MCF 10A (cell line): Measurements from ENCODE around the gene PDE4D. TPM values are rescaled to one million over a fixed set of nuclear protein-coding genes. Genes with fewer than 3 reads are reported as not detected.
A peak's percentile ranks its signal among the peaks of the same experiment; 100 is the strongest.

Experiments
- BruUV-seq: library from RNA; stranded (reverse); fragments of 400-500 nt; replicated peaks from 2 replicates; lab custom pipeline; 2021; lab: Mats Ljungman, UMichigan
- CTCF ChIA-PET: fragments of 300-600 bp; sonication (Branson Sonifier 250); formaldehyde crosslinking; extraction: SDS; loops from one replicate; lab custom pipeline; 2021; ENCODE audit warnings: antibody characterized with exemption, inconsistent platforms; lab: Yijun Ruan, JAX
- POLR2A ChIA-PET: fragments of 300-600, 350-650 bp; sonication (Branson Sonifier 250); formaldehyde crosslinking; extraction: SDS; loops from one replicate; lab custom pipeline; 2020; ENCODE audit warnings: antibody characterized with exemption, inconsistent platforms; lab: Yijun Ruan, JAX
- DNase-seq: peaks from one replicate; pipeline ENCODE4 v3.0.0-alpha.2; 2018; ENCODE audit not compliant: unreplicated experiment
- H3K27ac Mint-ChIP-seq: one replicate; pipeline ENCODE4 v1.8.0; 2022; ENCODE audit warnings: mild to moderate bottlenecking, low read depth, mixed read lengths; ENCODE audit not compliant: unreplicated experiment
- H3K27me3 Mint-ChIP-seq: one replicate; pipeline ENCODE4 v1.8.0; 2022; ENCODE audit warnings: mixed read lengths; ENCODE audit not compliant: insufficient read depth, unreplicated experiment
- H3K36me3 Mint-ChIP-seq: one replicate; pipeline ENCODE4 v1.8.0; 2022; ENCODE audit warnings: mild to moderate bottlenecking, moderate library complexity, mixed read lengths; ENCODE audit not compliant: insufficient read depth, unreplicated experiment
- H3K4me1 Mint-ChIP-seq: one replicate; pipeline ENCODE4 v1.8.0; 2022; ENCODE audit warnings: mixed read lengths; ENCODE audit not compliant: insufficient read depth, unreplicated experiment
- H3K4me3 Mint-ChIP-seq: one replicate; pipeline ENCODE4 v1.8.0; 2022; ENCODE audit warnings: mild to moderate bottlenecking, moderate library complexity, mixed read lengths; ENCODE audit not compliant: unreplicated experiment
- H3K9me3 Mint-ChIP-seq: one replicate; pipeline ENCODE4 v1.8.0; 2022; ENCODE audit warnings: mixed read lengths; ENCODE audit not compliant: unreplicated experiment
- intact Hi-C: fragments of 100-400 bp; cut with micrococcal nuclease; formaldehyde crosslinking; loops from 2 replicates; pipeline ENCODE4 v1.14.1; 2022
- total RNA-seq: library from RNA; stranded (reverse); gene quantifications from 2 replicates; pipeline ENCODE4 v1.2.3, GENCODE V29; 2022
- TF ChIP-seq, protein P1 (sequence below): fragments of 200-600 bp; IDR thresholded peaks from one replicate; pipeline ENCODE4 v1.8.0; 2022; ENCODE audit warnings: antibody characterized with exemption, mild to moderate bottlenecking; ENCODE audit not compliant: unreplicated experiment

Gene PDE4D
- total RNA-seq, 1 experiment from 2014 or later, result 85.0 TPM

DNA sequence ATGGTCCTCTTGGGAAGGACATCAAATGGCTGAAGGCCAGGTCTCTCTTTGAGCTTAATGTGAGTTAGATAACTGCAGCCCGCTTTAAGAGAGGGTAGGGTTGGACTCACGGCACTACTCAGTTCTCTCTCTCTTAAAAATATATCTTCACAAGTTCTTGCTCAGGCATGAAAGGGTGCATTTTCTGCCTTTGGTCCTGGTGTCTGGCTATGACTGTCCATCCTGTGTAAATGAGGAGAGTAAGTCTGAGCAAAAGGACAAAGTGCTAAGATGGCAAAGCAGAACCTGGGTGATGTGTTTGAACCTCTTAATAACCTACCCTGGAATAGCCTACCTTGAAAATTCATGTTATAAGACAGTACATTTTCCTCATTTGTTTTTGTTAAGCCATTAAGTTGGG lies 293.4 kb downstream of the PDE4D start:
- peaks cover 29% of the 10 kb centered on the region for H3K4me1 Mint-ChIP-seq
- BruUV-seq, result no TSS peak
- no peak for DNase-seq
- intact Hi-C loops, result no loop called here
- peaks cover 8% of the 10 kb centered on the region for H3K36me3 Mint-ChIP-seq
- H3K9me3 Mint-ChIP-seq, result no peaks in the 10 kb centered on the region
- H3K27me3 Mint-ChIP-seq, result no peaks in the 10 kb centered on the region
- H3K27ac Mint-ChIP-seq, result no peak overlapping the region
- TF ChIP-seq, protein P1, sequence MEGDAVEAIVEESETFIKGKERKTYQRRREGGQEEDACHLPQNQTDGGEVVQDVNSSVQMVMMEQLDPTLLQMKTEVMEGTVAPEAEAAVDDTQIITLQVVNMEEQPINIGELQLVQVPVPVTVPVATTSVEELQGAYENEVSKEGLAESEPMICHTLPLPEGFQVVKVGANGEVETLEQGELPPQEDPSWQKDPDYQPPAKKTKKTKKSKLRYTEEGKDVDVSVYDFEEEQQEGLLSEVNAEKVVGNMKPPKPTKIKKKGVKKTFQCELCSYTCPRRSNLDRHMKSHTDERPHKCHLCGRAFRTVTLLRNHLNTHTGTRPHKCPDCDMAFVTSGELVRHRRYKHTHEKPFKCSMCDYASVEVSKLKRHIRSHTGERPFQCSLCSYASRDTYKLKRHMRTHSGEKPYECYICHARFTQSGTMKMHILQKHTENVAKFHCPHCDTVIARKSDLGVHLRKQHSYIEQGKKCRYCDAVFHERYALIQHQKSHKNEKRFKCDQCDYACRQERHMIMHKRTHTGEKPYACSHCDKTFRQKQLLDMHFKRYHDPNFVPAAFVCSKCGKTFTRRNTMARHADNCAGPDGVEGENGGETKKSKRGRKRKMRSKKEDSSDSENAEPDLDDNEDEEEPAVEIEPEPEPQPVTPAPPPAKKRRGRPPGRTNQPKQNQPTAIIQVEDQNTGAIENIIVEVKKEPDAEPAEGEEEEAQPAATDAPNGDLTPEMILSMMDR, result no peak
- ChIA-PET POLR2A (interaction anchor here (0.6 to 0.9 kb wide), 2 partner anchors 13 to 165 kb away, joined by 3 to 4 read pairs; no protein-coding TSS in a partner anchor), CTCF (interaction anchor here (0.7 to 1.6 kb wide), 3 partner anchors 10 to 1473 kb away, joined by 3 to 5 read pairs (median 3); no protein-coding TSS in a partner anchor)
- H3K4me3 Mint-ChIP-seq, result no peak overlapping the region

DNA sequence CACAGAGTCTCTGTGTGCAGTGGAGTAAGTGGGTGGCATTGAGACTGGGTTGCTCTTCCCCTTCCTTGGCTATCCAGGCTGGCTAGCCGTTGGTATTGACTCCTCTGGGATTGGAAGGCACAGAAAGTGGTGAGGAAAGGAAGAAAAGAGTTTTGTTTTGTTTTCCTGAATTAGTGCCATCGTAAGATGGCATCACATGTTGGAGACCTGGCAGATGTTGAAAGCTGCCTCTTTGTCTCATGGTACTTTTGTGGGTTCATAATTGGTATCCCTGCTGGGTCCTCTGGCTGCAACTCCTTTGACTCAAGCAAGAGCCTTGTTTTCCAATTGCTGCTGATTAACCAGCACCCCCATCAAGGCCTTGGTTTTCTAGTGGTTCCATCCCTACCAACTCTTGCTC lies 293.8 kb downstream of the PDE4D start:
- TF ChIP-seq, protein P1, result no peak
- POLR2A ChIA-PET, result interaction anchor here (0.5 to 1.0 kb wide), 3 partner anchors 10 to 110 kb away, joined by 3 read pairs; no protein-coding TSS in a partner anchor
- Mint-ChIP-seq H3K9me3 (no peaks in the 10 kb centered on the region), H3K4me1 (peaks cover 29% of the 10 kb centered on the region), H3K4me3 (no peak overlapping the region), H3K36me3 (peaks cover 8% of the 10 kb centered on the region), H3K27ac (no peak overlapping the region), H3K27me3 (no peaks in the 10 kb centered on the region)
- DNase-seq, result no peak
- BruUV-seq, result no TSS peak
- intact Hi-C loops, result no loop called here
- CTCF ChIA-PET, result no interaction called here

DNA sequence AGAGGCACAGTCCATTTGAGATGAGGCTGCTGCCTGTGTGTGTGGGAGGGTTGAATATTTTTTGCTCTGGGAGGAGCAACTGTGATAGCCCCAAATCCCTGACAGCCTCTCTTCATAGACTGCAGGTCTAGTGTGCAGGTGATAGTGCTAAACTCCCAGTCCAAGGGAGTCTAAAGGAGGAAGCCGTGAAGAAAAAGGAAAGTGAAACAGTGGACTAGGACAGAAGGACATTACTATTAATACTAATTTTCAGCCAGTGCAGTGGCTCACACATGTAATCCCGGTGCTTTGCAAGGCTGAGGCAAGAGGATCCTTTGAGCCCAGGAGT lies 295.0 kb downstream of the PDE4D start:
- H3K27ac Mint-ChIP-seq, result peak overlapping the region; percentile 68
- DNase-seq, result peak; percentile 16

GRCh38 chr5:59597690-59598546 lies 295.6 kb downstream of the PDE4D start:
- H3K9me3 Mint-ChIP-seq, result no peaks in the 10 kb centered on the region
- peaks cover 29% of the 10 kb centered on the region for H3K4me1 Mint-ChIP-seq
- ChIA-PET POLR2A (interaction anchor here (0.6 to 1.4 kb wide), 11 partner anchors 12 to 1346 kb away, joined by 3 to 6 read pairs (median 3); no protein-coding TSS in a partner anchor), CTCF (interaction anchor here (0.7 to 1.2 kb wide), 3 partner anchors 33 to 80 kb away, joined by 3 to 4 read pairs (median 3); no protein-coding TSS in a partner anchor)
- no peak overlapping the region for H3K4me3 Mint-ChIP-seq
- BruUV-seq, result no TSS peak
- DNase-seq, result no peak
- no peaks in the 10 kb centered on the region for H3K27me3 Mint-ChIP-seq
- intact Hi-C loops, result no loop called here
- TF ChIP-seq, protein P1, result no peak
- H3K36me3 Mint-ChIP-seq, result peaks cover 14% of the 10 kb centered on the region
- peak overlapping the region; percentile 68 for H3K27ac Mint-ChIP-seq

More for the DNA sequence above, 295.0 kb downstream of the PDE4D start:
- Mint-ChIP-seq H3K27me3 (no peaks in the 10 kb centered on the region), H3K36me3 (peaks cover 9% of the 10 kb centered on the region), H3K9me3 (no peaks in the 10 kb centered on the region), H3K4me3 (no peak overlapping the region), H3K4me1 (peaks cover 29% of the 10 kb centered on the region)
- intact Hi-C loops, result no loop called here
- POLR2A ChIA-PET, result interaction anchor here (0.6 to 1.4 kb wide), 5 partner anchors 9 to 1346 kb away, joined by 3 to 5 read pairs (median 3); no protein-coding TSS in a partner anchor
- BruUV-seq, result no TSS peak
- CTCF ChIA-PET, result interaction anchor here (0.9 kb wide), 1 partner anchor 81 kb away, joined by 3 read pairs; no protein-coding TSS in a partner anchor
- TF ChIP-seq, protein P1, result no peak
